K562 (cell line): ENCODE results near the gene CACNA1A. TPM values are rescaled to one million over a fixed set of nuclear protein-coding genes. Genes with fewer than 3 reads are reported as not detected.

Experiments
- ATF7 ChIP-seq: fragments of 450-650 bp; IDR thresholded peaks from 2 replicates; pipeline ENCODE4 v1.7.1; 2014; ENCODE audit warnings: mild to moderate bottlenecking, moderate library complexity
- COPS2 ChIP-seq: fragments of 450-650 bp; conservative IDR thresholded peaks from 2 replicates; pipeline ENCODE4 v1.6.1; 2016; ENCODE audit warnings: mild to moderate bottlenecking, moderate library complexity
- FOXA3 ChIP-seq, 2 experiments: fragments of 450-650 bp in 1 of 2; sonication (generic) in 1 of 2; formaldehyde crosslinking; IDR thresholded peaks in 1 of 2; conservative IDR thresholded peaks in 1 of 2; 2 replicates each; pipeline versions ENCODE4 v1.4.0 to v1.8.0; 2020 to 2022; ENCODE audit warnings: mild to moderate bottlenecking in 2 of 2, missing genetic modification reagents in 1 of 2
- HNRNPL ChIP-seq: fragments of 200-400 bp; formaldehyde crosslinking; IDR thresholded peaks from 2 replicates; pipeline ENCODE4 v1.6.1; 2017; ENCODE audit warnings: low read depth, mild to moderate bottlenecking, low read length
- POLR2AphosphoS2 ChIP-seq: IDR thresholded peaks from 2 replicates; pipeline ENCODE4 v1.6.1; 2012; ENCODE audit warnings: low read length, improper control_type of control experiment
- SIX5 ChIP-seq, 2 experiments: IDR thresholded peaks; 2 replicates each; pipeline ENCODE4 v1.6.1; 2011; ENCODE audit warnings: low read length in 2 of 2, borderline replicate concordance in 1 of 2, low read depth in 1 of 2, mild to moderate bottlenecking in 1 of 2, moderate library complexity in 1 of 2; ENCODE audit not compliant: insufficient read depth in 1 of 2
- ZBED1 ChIP-seq: IDR thresholded peaks from 2 replicates; pipeline ENCODE4 v1.6.1; 2014
- ZNF175 ChIP-seq: fragments of 200-800 bp; sonication (Bioruptor generic); IDR thresholded peaks from 2 replicates; pipeline ENCODE4 v1.6.1; 2016; ENCODE audit warnings: low read depth, mild to moderate bottlenecking, missing genetic modification characterization, missing compliant biosample characterization
- ZNF696 ChIP-seq: fragments of 250-450 bp; sonication (Bioruptor Pico); conservative IDR thresholded peaks from 2 replicates; pipeline ENCODE4 v1.4.0; 2020; ENCODE audit warnings: mild to moderate bottlenecking, moderate library complexity
- ZSCAN29 ChIP-seq: fragments of 450-650 bp; IDR thresholded peaks from 2 replicates; pipeline ENCODE4 v1.6.1; 2017
- polyA plus RNA-seq, 8 experiments: library from polyadenylated mRNA; depleted of rRNA in 4 of 8; stranded (reverse) in 5 of 8; unstranded in 3 of 8; fragments of >200 nt; fragmentation: Nextera tagmentation in 2 of 8; fragmentation: Illumina TruSeq in 1 of 8; extraction: Ambion mirVana in 2 of 8; extraction: Trizol in 1 of 8; gene quantifications; 2 replicates each; pipeline versions ENCODE4 v1.2.1 to v1.2.3, GENCODE V29; 2011 to 2014; ENCODE audit warnings: inconsistent platforms in 1 of 8, missing spikeins in 1 of 8
- total RNA-seq, 7 experiments: library from RNA; depleted of rRNA in 6 of 7; stranded (reverse); fragments of >200 nt in 6 of 7; fragmentation: Illumina TruSeq in 2 of 7; extraction: Trizol in 2 of 7; gene quantifications; 2 replicates each; pipeline versions ENCODE4 v1.2.1 to v1.2.3, GENCODE V29; 2011 to 2021; ENCODE audit warnings: low replicate concordance in 1 of 7
- TF ChIP-seq, protein P1 (sequence below): fragments of 450-650 bp; IDR thresholded peaks from one replicate; pipeline ENCODE4 v1.6.1; 2018; ENCODE audit warnings: mild to moderate bottlenecking, moderate library complexity; ENCODE audit not compliant: partially characterized antibody
- TF ChIP-seq, protein P2 (sequence below): fragments of 450-650 bp; IDR thresholded peaks from 2 replicates; pipeline ENCODE4 v1.7.0; 2016; ENCODE audit warnings: borderline replicate concordance
- TF ChIP-seq, protein P3 (sequence below), 2 experiments: IDR thresholded peaks in 1 of 2; conservative IDR thresholded peaks in 1 of 2; 2 replicates each; pipeline ENCODE4 v1.6.1; 2016; ENCODE audit warnings: low read depth in 2 of 2, mild to moderate bottlenecking in 1 of 2, missing compliant biosample characterization in 1 of 2, missing genetic modification characterization in 1 of 2, moderate library complexity in 1 of 2
- TF ChIP-seq, protein P4 (sequence below): fragments of 150-350 bp; IDR thresholded peaks from 2 replicates; pipeline ENCODE4 v1.6.1; 2014; ENCODE audit warnings: low read depth, mild to moderate bottlenecking, low read length, borderline replicate concordance
- TF ChIP-seq, protein P5 (sequence below): fragments of 250-450 bp; sonication (Bioruptor Pico); IDR thresholded peaks from 2 replicates; pipeline ENCODE4 v1.5.1; 2021; ENCODE audit warnings: mild to moderate bottlenecking

The CACNA1A gene
- total and polyA plus RNA-seq, 9 of the 15 experiments (the other 6 are each of a cell fraction or from before 2014, with no cell fraction given) = 0.03 to 0.20 (median 0.09) TPM; not detected in 1

DNA sequence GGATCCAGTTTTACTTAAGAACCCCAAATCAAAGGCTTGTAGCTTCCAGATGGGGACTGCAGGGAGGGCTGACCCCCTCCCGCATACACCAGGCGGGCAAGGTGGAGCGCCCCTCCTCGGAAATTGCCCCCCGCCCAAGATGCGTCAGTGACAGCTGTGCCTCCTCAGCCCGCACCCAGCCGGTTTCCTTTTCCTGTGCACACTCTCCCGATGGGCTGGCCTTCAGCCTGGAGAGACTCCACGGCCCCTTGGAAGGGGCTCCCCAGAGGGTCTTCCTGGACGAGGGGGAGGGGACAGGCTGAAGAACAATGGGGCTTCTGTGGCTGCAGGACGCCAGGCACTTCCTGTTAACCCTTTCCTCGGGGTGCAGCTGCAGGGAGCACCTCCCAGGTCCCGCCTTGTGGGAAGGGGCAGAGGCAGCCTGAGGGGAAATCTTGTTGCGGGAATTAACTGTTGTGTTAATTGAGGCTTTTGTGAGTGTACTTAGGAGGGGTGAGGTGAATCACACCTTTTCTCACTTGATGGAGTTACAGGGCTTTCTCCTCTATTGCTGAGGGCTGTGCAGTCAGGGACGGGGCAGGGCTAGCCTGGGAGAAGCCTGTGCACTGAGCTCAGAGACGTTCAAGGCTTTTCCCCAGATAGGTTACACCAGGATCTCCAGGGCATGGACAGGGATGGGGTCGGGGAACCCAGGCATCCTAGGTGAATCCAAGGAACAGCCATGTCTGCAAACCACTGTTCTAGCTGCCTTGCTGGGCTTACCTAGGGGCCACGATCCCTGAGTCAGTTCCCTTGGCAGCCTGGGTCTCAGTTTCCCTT is 341.7 kb downstream of the CACNA1A start (continued):
- TF ChIP-seq, protein P1, sequence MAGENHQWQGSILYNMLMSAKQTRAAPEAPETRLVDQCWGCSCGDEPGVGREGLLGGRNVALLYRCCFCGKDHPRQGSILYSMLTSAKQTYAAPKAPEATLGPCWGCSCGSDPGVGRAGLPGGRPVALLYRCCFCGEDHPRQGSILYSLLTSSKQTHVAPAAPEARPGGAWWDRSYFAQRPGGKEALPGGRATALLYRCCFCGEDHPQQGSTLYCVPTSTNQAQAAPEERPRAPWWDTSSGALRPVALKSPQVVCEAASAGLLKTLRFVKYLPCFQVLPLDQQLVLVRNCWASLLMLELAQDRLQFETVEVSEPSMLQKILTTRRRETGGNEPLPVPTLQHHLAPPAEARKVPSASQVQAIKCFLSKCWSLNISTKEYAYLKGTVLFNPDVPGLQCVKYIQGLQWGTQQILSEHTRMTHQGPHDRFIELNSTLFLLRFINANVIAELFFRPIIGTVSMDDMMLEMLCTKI = no peak
- TF ChIP-seq ZSCAN29 (no peak), COPS2 (no peak), ZBED1 (no peak), SIX5 (IDR thresholded peaks at IDR 0.05; ENCODE audit: borderline replicate concordance in 1 of 2, insufficient read depth in 1 of 2, low read depth in 1 of 2, low read length in 2 of 2) (no peak), ZNF696 (CRISPR knock-in tag) (no peak), HNRNPL (no peak), ZNF175 (CRISPR knock-in tag) (no peak), FOXA3 (CRISPR knock-in tag; conservative IDR thresholded peaks at IDR 0.05 in 1 of 2, IDR thresholded peaks at IDR 0.05 in 1 of 2) (no peak), ATF7 (peak; percentile 24; the same call in 1 of the 2 replicates), POLR2AphosphoS2 (no peak)
- TF ChIP-seq, protein P2, sequence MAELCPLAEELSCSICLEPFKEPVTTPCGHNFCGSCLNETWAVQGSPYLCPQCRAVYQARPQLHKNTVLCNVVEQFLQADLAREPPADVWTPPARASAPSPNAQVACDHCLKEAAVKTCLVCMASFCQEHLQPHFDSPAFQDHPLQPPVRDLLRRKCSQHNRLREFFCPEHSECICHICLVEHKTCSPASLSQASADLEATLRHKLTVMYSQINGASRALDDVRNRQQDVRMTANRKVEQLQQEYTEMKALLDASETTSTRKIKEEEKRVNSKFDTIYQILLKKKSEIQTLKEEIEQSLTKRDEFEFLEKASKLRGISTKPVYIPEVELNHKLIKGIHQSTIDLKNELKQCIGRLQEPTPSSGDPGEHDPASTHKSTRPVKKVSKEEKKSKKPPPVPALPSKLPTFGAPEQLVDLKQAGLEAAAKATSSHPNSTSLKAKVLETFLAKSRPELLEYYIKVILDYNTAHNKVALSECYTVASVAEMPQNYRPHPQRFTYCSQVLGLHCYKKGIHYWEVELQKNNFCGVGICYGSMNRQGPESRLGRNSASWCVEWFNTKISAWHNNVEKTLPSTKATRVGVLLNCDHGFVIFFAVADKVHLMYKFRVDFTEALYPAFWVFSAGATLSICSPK = no peak
- TF ChIP-seq, protein P3, sequence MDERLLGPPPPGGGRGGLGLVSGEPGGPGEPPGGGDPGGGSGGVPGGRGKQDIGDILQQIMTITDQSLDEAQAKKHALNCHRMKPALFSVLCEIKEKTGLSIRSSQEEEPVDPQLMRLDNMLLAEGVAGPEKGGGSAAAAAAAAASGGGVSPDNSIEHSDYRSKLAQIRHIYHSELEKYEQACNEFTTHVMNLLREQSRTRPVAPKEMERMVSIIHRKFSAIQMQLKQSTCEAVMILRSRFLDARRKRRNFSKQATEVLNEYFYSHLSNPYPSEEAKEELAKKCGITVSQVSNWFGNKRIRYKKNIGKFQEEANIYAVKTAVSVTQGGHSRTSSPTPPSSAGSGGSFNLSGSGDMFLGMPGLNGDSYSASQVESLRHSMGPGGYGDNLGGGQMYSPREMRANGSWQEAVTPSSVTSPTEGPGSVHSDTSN (CRISPR knock-in tag; IDR thresholded peaks at IDR 0.05; ENCODE audit: low read depth) = no peak
- TF ChIP-seq, protein P3 (tag; conservative IDR thresholded peaks at IDR 0.05; ENCODE audit: low read depth) = no peak
- TF ChIP-seq, protein P4, sequence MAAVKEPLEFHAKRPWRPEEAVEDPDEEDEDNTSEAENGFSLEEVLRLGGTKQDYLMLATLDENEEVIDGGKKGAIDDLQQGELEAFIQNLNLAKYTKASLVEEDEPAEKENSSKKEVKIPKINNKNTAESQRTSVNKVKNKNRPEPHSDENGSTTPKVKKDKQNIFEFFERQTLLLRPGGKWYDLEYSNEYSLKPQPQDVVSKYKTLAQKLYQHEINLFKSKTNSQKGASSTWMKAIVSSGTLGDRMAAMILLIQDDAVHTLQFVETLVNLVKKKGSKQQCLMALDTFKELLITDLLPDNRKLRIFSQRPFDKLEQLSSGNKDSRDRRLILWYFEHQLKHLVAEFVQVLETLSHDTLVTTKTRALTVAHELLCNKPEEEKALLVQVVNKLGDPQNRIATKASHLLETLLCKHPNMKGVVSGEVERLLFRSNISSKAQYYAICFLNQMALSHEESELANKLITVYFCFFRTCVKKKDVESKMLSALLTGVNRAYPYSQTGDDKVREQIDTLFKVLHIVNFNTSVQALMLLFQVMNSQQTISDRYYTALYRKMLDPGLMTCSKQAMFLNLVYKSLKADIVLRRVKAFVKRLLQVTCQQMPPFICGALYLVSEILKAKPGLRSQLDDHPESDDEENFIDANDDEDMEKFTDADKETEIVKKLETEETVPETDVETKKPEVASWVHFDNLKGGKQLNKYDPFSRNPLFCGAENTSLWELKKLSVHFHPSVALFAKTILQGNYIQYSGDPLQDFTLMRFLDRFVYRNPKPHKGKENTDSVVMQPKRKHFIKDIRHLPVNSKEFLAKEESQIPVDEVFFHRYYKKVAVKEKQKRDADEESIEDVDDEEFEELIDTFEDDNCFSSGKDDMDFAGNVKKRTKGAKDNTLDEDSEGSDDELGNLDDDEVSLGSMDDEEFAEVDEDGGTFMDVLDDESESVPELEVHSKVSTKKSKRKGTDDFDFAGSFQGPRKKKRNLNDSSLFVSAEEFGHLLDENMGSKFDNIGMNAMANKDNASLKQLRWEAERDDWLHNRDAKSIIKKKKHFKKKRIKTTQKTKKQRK = no peak
- TF ChIP-seq, protein P5, sequence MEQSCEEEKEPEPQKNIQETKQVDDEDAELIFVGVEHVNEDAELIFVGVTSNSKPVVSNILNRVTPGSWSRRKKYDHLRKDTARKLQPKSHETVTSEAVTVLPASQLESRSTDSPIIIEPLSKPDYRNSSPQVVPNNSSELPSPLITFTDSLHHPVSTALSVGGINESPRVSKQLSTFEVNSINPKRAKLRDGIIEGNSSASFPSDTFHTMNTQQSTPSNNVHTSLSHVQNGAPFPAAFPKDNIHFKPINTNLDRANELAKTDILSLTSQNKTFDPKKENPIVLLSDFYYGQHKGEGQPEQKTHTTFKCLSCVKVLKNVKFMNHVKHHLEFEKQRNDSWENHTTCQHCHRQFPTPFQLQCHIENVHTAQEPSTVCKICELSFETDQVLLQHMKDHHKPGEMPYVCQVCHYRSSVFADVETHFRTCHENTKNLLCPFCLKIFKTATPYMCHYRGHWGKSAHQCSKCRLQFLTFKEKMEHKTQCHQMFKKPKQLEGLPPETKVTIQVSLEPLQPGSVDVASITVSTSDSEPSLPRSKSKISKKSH = no peak
